ENCODE results near the gene CRYAA.
"Not testable (repeated sequence)": the region's sequence is repeated elsewhere in the genome, so short reads cannot be mapped to it uniquely, and the experiment has no call there.

The CRYAA gene

DNA sequence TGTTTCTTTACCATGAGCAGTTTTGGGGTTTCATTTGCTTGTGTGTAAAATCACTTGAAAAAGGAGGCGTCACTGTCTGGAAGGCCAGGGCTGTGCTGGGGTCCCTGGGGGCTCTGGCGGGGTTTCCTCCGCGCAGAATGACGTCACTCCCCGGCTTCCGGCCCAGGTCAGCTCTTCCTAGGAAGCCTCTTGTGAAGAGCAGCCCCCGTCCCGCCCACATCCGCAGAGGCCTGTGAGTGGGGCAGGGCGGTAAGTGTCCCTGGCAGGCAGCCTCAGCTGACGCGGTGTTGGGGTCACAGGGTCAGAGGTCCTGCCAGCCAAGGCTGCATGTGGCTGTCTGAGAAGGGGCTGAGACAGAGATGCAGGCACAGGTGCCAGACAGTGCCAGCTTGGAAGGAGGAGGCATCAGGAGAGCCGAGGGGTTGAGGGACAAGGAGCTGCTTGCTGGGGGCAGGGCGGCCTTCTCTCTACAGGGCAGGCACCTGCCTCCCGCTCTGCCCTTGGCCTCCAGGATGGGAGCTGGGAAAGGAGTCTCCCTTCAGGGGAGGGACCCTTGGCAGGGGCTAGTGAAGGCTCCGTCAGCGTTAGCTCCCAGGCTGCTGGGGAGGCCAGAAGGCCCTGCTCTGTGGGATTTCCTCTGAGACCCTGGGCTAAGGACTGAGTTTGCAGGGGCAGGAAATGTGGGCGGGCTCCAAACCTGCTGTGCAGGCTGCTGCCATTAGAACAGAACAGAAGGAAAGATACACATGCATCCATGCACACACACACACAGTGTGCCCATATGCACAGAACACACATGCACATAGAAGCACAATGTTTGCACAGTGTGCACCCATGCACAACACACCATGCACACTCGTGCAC is 8.5 kb downstream of the CRYAA start:
- not testable (repeated sequence) for DNase-seq (ENCODE audit: low read depth)

- not testable (repeated sequence) for DNase-seq (ENCODE audit: low read depth)
Measured at GRCh38 chr21:43178175-43178826, 9.5 kb downstream of the CRYAA start.

- DNase-seq (ENCODE audit: low read depth) = not testable (repeated sequence)
Measured at GRCh38 chr21:43181033-43181432, 12.2 kb downstream of the CRYAA start.

GRCh38 chr21:43187268-43187667 is 18.5 kb downstream of the CRYAA start:
- not testable (repeated sequence) for DNase-seq (ENCODE audit: low read depth)

GRCh38 chr21:43187715-43188114 is 18.9 kb downstream of the CRYAA start:
- DNase-seq (ENCODE audit: low read depth) = no peak

GRCh38 chr21:43188181-43188580 is 19.4 kb downstream of the CRYAA start:
- DNase-seq (ENCODE audit: low read depth) = no peak

GRCh38 chr21:43188592-43189210 is 19.9 kb downstream of the CRYAA start:
- DNase-seq (ENCODE audit: low read depth) = no peak

GRCh38 chr21:43189936-43190335 is 21.1 kb downstream of the CRYAA start:
- no peak for DNase-seq (ENCODE audit: low read depth)

DNA sequence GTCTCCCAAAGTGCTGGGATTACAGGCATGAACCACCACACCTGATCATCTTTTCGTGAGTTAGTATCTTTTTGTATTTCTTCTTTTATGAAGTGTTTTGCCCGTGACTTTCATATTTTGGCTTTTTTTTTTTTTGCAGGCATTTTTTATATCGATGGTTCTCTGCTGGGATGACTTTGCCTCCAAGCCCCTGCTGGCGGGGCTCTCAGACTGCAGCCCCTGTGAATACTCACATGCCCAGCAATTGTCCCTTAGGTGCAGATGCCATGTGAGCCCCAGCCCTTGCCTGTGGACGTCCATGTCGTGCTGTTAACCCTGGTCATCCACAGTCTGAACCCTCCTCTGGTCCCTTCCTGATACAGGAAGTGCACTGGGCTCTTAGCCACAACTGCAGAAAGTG is 21.7 kb downstream of the CRYAA start:
- no peak for DNase-seq (ENCODE audit: low read depth)

DNA sequence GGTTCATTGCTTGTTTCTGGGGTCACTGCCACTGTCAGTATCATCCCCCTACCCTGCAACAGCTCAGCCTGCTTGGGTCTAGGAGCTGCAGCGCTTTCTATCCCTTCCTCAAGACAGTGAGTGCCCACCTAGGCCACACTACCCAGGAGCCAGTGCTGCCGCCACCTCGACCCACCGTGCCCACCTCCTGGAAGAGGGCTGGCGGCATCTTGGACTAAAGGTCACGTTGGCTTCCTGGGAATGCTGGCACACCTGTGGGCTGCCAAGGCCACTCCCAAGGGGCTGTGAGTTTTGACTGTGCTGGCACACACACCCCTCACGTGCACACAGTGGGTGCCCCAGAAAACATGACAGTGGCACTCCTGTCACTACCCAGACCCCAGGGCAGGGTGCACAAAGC is 22.1 kb downstream of the CRYAA start:
- DNase-seq (ENCODE audit: low read depth) = no peak

DNA sequence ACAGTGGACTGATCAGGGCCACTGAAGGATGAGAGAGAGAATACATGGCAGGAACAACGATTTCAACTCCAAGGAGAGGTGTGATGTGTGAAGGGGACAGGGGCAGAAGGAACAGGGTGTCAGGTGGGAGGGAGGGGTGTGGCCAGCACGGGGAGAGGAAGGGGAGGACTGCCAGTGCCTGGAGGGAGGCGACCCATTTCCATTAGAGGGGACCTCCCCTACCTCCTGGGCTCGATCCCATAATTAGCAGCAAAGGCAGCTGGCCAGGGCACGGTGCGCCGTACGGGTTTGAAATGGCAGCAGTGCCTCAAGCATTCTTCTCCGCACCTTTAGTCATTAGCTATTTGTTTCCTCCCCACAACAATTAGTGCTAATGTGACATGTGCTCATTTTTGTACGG is 22.7 kb downstream of the CRYAA start:
- DNase-seq (ENCODE audit: low read depth) = no peak

GRCh38 chr21:43191971-43192370 is 23.2 kb downstream of the CRYAA start:
- no peak for DNase-seq (ENCODE audit: low read depth)

GRCh38 chr21:43192501-43193081 is 23.8 kb downstream of the CRYAA start:
- no peak for DNase-seq (ENCODE audit: low read depth)

GRCh38 chr21:43193088-43193650 is 24.4 kb downstream of the CRYAA start:
- no peak for DNase-seq (ENCODE audit: low read depth)

- no peak for DNase-seq (ENCODE audit: low read depth)
Measured at GRCh38 chr21:43193651-43194302, 25.0 kb downstream of the CRYAA start.

DNA sequence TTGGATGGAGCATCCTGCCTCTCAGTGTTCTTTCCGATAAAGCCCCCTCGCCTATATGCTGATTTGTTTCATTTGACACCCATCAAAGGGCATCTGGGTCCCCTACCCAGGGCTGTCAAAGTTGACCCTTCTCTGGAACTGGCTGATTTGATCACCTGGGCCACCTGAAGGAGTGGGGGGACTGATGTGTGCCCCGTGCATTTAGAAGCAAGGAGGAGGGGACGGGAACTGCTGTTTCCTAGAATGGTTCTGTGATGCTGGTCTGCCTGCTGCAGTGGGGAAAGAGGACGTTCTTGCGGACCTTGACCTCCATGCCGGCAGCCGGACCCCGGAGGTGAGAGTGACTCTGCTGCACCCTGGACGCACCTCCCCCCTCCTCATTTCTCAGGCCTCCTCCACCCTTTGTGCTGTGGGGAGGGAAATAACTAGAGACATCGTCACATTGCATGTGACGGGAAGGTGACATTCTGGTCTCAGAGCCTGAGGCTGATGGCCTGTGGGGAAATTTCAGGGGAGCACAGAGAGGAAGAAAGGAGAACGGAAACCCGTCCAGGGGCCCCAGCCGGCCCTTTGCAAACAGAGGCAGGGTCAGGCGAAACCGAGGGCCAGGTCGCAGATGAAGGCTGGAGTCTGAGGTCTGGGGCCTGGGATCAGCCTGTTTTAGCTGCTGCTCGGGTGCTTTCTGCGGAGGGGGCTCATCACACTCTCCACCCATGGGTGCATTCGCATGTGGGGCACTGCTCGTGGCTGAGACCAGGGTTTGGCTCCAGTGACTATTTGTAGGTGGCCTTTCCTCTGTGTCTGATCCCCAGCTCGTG is 25.7 kb downstream of the CRYAA start:
- DNase-seq (ENCODE audit: low read depth) = no peak

DNA sequence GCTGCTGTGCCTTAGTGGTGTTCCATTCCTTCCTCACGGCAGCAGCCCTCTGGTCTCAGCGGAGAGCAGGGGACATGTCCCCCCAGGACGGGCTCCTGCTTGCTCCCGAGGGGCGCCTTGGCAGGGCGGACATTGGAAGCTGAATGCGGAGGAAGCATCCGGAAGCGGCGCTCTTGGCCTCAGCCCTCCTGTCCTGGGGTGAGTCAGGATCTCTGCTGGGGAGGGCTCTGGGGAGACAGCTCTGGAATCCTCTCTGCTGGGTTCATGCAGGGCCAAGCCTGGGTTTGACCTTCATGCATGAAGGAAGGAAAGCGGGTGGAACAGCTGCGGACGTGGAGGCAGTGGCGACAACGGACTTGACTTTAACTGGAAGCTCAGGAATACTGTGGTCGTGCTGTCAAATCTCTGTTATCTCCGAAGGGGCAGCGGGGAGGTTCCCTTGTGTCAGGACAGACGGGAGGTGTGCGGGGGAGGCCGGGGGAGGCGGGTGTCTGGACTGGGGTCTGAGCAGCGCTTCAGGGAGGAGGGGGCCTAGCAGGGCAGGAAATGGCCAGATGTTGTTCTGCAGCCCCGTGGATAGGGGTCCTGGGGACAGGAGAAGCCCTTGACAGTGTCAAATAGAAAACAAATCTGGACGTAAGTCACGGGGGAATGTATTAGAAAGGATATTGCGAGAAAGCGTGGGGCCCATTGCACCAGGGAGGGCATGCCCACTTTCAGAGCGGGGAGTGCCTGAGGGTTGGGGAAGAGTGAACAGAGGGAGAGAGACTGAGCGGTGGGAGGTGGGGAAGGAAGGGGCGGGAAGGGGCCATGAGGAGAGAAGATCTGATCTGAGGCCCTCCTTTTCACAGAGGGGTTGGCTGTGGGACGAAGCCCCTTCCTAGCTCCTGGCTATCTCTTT is 26.6 kb downstream of the CRYAA start:
- no peak for DNase-seq (ENCODE audit: low read depth)

- DNase-seq (ENCODE audit: low read depth) = no peak
Measured at GRCh38 chr21:43196826-43197225, 28.0 kb downstream of the CRYAA start.

- no peak for DNase-seq (ENCODE audit: low read depth)
Measured at GRCh38 chr21:43198376-43198775, 29.6 kb downstream of the CRYAA start.

- no peak for DNase-seq (ENCODE audit: low read depth)
Measured at GRCh38 chr21:43201491-43201890, 32.7 kb downstream of the CRYAA start.

Measured in stimulated activated CD8-positive, alpha-beta memory T cell treated with anti-CD3 and anti-CD28 coated beads, Interleukin-15, amount 100 ng/mL, for 24 hours (primary cell).